Smooth muscle cell (in vitro differentiated cells): ENCODE results near the gene VANGL1. TPM values are rescaled to one million over a fixed set of nuclear protein-coding genes. Genes with fewer than 3 reads are reported as not detected.

Experiments
- DNase-seq: peaks from one replicate; lab custom pipeline; 2025; ENCODE audit not compliant: unreplicated experiment; lab: John Stamatoyannopoulos, UW
- H2AFZ ChIP-seq: fragments of 200-600 bp; sonication (generic); 2 replicates; pipeline ENCODE4 v1.6.0; 2016; ENCODE audit warnings: antibody characterized with exemption, low read depth, mild to moderate bottlenecking
- H3F3A ChIP-seq: fragments of 200-600 bp; sonication (generic); 2 replicates; pipeline ENCODE4 v1.6.0; 2017; ENCODE audit warnings: antibody characterized with exemption, low read depth
- H3K27ac ChIP-seq: fragments of 200-600 bp; sonication (generic); 2 replicates; pipeline ENCODE4 v1.5.1; 2016; ENCODE audit warnings: low read depth, mild to moderate bottlenecking
- H3K27me3 ChIP-seq: fragments of 200-600 bp; sonication (generic); 2 replicates; pipeline ENCODE4 v1.6.1; 2016; ENCODE audit warnings: low read depth, mild to moderate bottlenecking
- H3K36me3 ChIP-seq: fragments of 200-600 bp; sonication (generic); 2 replicates; pipeline ENCODE4 v1.5.1; 2016; ENCODE audit warnings: low read depth
- H3K4me1 ChIP-seq: fragments of 200-600 bp; sonication (generic); 2 replicates; pipeline ENCODE4 v1.5.1; 2016; ENCODE audit warnings: low read depth
- H3K4me2 ChIP-seq: fragments of 200-600 bp; sonication (generic); 2 replicates; pipeline ENCODE4 v1.6.0; 2016; ENCODE audit warnings: mild to moderate bottlenecking
- H3K4me3 ChIP-seq: fragments of 200-600 bp; sonication (generic); 2 replicates; pipeline ENCODE4 v1.5.1; 2016; ENCODE audit warnings: mild to moderate bottlenecking
- H3K79me2 ChIP-seq: fragments of 200-600 bp; sonication (generic); 2 replicates; pipeline ENCODE4 v1.6.0; 2016; ENCODE audit warnings: low read depth, mild to moderate bottlenecking
- H3K9ac ChIP-seq: fragments of 200-600 bp; sonication (generic); 2 replicates; pipeline ENCODE4 v1.6.0; 2016; ENCODE audit warnings: low read depth
- H3K9me3 ChIP-seq: fragments of 200-600 bp; sonication (generic); replicated peaks from 2 replicates; pipeline ENCODE4 v1.5.1; 2016; ENCODE audit warnings: low read depth
- H4K20me1 ChIP-seq: fragments of 200-600 bp; sonication (generic); 2 replicates; pipeline ENCODE4 v1.6.0; 2016; ENCODE audit warnings: low read depth
- CTCF ChIP-seq: fragments of 200-600 bp; sonication (generic); IDR thresholded peaks from 2 replicates; pipeline ENCODE4 v1.5.1; 2017; ENCODE audit warnings: borderline replicate concordance, mild to moderate bottlenecking, antibody characterized with exemption; ENCODE audit not compliant: insufficient read depth, poor library complexity, severe bottlenecking
- WGBS: methylation state at CpG from one replicate; pipeline ENCODE4 v1.1.7; 2016; ENCODE audit warnings: low lambda C conversion rate; 5-methylcytosine and 5-hydroxymethylcytosine counted together
- polyA plus RNA-seq: library from polyadenylated mRNA; unstranded; fragments of >200 nt; fragmentation: Nextera tagmentation; extraction: Ambion mirVana; gene quantifications from 2 replicates; pipeline ENCODE4 v1.2.1, GENCODE V29; 2016
- total RNA-seq: library from RNA; depleted of rRNA; stranded (reverse); fragments of >200 nt; gene quantifications from 2 replicates; pipeline ENCODE4 v1.2.3, GENCODE V29; 2014

The VANGL1 gene
- total and polyA plus RNA-seq, 2 experiments from 2014 or later: 5.5 to 12.2 TPM

GRCh38 chr1:115713906-115714305 lies 72.1 kb downstream of the VANGL1 start:
- no peak for DNase-seq
- Histone ChIP-seq H2AFZ (no peak overlapping the region), H4K20me1 (no peaks in the 10 kb centered on the region), H3K79me2 (no peaks in the 10 kb centered on the region), H3K27me3 (no peaks in the 10 kb centered on the region), H3K9me3 (no peaks in the 10 kb centered on the region), H3K27ac (peak overlapping the region; percentile 86), H3F3A (no peaks in the 10 kb centered on the region), H3K36me3 (no peaks in the 10 kb centered on the region), H3K9ac (peak overlapping the region; percentile 60), H3K4me2 (no peak overlapping the region), H3K4me1 (no peaks in the 10 kb centered on the region), H3K4me3 (no peak overlapping the region)
- no peak for TF ChIP-seq CTCF
- WGBS: 61% methylated on average over 5 of the region's 5 CpGs

- peak overlapping the region; percentile 41 for H3K9ac ChIP-seq
Measured at GRCh38 chr1:115714572-115715141, 72.9 kb downstream of the VANGL1 start.

GRCh38 chr1:115717541-115717940 lies 75.8 kb downstream of the VANGL1 start:
- Histone ChIP-seq H3K36me3 (no peaks in the 10 kb centered on the region), H3K9ac (no peak overlapping the region), H3K4me1 (no peaks in the 10 kb centered on the region), H3K79me2 (no peaks in the 10 kb centered on the region), H4K20me1 (no peaks in the 10 kb centered on the region), H3K4me2 (no peak overlapping the region), H3K27ac (no peak overlapping the region), H3K4me3 (no peak overlapping the region), H2AFZ (no peak overlapping the region), H3K27me3 (no peaks in the 10 kb centered on the region), H3K9me3 (no peaks in the 10 kb centered on the region), H3F3A (no peaks in the 10 kb centered on the region)
- 56% methylated on average over 5 of the region's 5 CpGs for WGBS
- no peak for DNase-seq
- TF ChIP-seq CTCF: peak; percentile 67

More at GRCh38 chr1:115714572-115715141, 72.9 kb downstream of the VANGL1 start:
- no peak for TF ChIP-seq CTCF
- Histone ChIP-seq H3K27me3 (no peaks in the 10 kb centered on the region), H3K4me2 (no peak overlapping the region), H3K79me2 (no peaks in the 10 kb centered on the region), H3K4me3 (no peak overlapping the region), H3K27ac (peak overlapping the region; percentile 86), H3K4me1 (no peaks in the 10 kb centered on the region), H3F3A (no peaks in the 10 kb centered on the region), H3K36me3 (no peaks in the 10 kb centered on the region), H2AFZ (no peak overlapping the region), H4K20me1 (no peaks in the 10 kb centered on the region), H3K9me3 (no peaks in the 10 kb centered on the region)
- no peak for DNase-seq
- 38% methylated on average over 1 of the region's 1 CpG for WGBS

GRCh38 chr1:115718011-115718754 lies 76.4 kb downstream of the VANGL1 start:
- H3K27me3 ChIP-seq: no peaks in the 10 kb centered on the region
- H3K4me2 ChIP-seq: no peak overlapping the region
- no peaks in the 10 kb centered on the region for H3K9me3 ChIP-seq
- no peaks in the 10 kb centered on the region for H3K4me1 ChIP-seq
- no peak overlapping the region for H2AFZ ChIP-seq
- TF ChIP-seq CTCF: no peak
- no peak for DNase-seq
- no peaks in the 10 kb centered on the region for H3F3A ChIP-seq
- H3K4me3 ChIP-seq: no peak overlapping the region
- no peaks in the 10 kb centered on the region for H4K20me1 ChIP-seq
- H3K9ac ChIP-seq: no peak overlapping the region
- H3K36me3 ChIP-seq: no peaks in the 10 kb centered on the region
- no peak overlapping the region for H3K27ac ChIP-seq
- no peaks in the 10 kb centered on the region for H3K79me2 ChIP-seq
- 47% methylated on average over 5 of the region's 5 CpGs for WGBS
